ENCODE results near the gene ARFRP1. TPM values are rescaled to one million over a fixed set of nuclear protein-coding genes. Genes with fewer than 3 reads are reported as not detected.

The ARFRP1 gene
- total and polyA plus RNA-seq, 2 of the 13 experiments (the other 11 are each of a cell fraction or from before 2014, with no cell fraction given) = 32.0 to 51.1 TPM

DNA sequence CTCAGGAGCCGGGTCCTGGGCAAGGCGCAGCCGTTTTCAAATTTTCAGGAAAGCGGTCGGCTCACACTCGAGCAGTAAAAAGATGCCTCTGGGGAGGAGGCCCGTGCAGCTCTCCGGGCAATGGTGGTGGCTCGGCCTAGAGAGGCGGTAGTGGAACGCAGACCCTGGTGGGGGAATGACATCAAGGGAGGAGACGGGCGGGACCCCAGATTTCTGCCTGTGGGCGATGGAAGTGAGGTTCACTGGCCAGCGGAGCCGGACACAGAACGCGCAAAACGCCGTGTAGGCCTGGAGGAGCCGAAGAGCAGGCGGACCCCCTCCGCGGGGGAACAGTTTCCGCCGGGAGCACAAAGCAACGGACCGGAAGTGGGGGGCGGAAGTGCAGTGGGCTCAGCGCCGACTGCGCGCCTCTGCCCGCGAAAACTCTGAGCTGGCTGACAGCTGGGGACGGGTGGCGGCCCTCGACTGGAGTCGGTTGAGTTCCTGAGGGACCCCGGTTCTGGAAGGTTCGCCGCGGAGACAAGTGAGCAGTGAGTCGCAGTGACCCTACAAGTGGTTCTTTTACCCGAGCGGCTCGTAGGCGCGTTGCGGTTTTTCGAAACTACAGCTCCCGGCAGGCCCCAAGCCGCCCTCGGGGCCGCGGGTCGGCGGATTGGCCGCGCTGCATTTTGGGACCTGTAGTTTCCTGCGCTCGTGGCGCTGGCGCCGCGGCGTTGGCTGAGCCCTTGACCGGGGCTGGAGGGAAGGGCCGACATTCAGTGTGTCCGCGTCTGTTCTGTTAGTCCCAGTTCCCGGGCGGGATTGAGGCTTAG lies 49.6 kb downstream of the ARFRP1 start, which contains the start of gene RTEL1 (continued):
- TF ChIP-seq ZNF678 (CRISPR knock-in tag; IDR thresholded peaks at IDR 0.05) (no peak; the same call in 1 of the 2 replicates), AKAP8 (CRISPR knock-in tag; IDR thresholded peaks at IDR 0.05) (peak; percentile 96), CBX1 (IDR thresholded peaks at IDR 0.05; ENCODE audit: low read depth) (peak; percentile 85), SAP130 (CRISPR knock-in tag; IDR thresholded peaks at IDR 0.05; ENCODE audit: low read depth) (peak; percentile 94), HMGA1 (CRISPR knock-in tag; conservative IDR thresholded peaks at IDR 0.05) (no peak), MATR3 (CRISPR knock-in tag; IDR thresholded peaks at IDR 0.05) (no peak), FOXA1 (IDR thresholded peaks at IDR 0.05) (no peak), FOXA1 (CRISPR knock-in tag; IDR thresholded peaks at IDR 0.05) (peak; percentile 66), ZNF563 (CRISPR knock-in tag; IDR thresholded peaks at IDR 0.05) (peak; percentile 72), RAD21 (CRISPR knock-in tag; IDR thresholded peaks at IDR 0.05) (peak; percentile 79), MTF2 (CRISPR knock-in tag; IDR thresholded peaks at IDR 0.05; ENCODE audit: borderline replicate concordance) (peak; percentile 97), PTBP1 (IDR thresholded peaks at IDR 0.05; ENCODE audit: low read depth, low read length, poor library complexity, severe bottlenecking) (no peak), SMAD1 (CRISPR knock-in tag; IDR thresholded peaks at IDR 0.05; ENCODE audit: borderline replicate concordance, low read depth) (peak; percentile 74; the same call in 1 of the 2 replicates), ZSCAN22 (CRISPR knock-in tag; IDR thresholded peaks at IDR 0.05) (no peak), REPIN1 (CRISPR knock-in tag; IDR thresholded peaks at IDR 0.05; ENCODE audit: borderline replicate concordance, low read depth) (peak; percentile 98), SMYD3 (CRISPR knock-in tag; IDR thresholded peaks at IDR 0.05) (no peak), ZSCAN20 (CRISPR knock-in tag; IDR thresholded peaks at IDR 0.05; ENCODE audit: borderline replicate concordance) (0 out of 2 replicates have a peak, but pooled peaks have one; percentile 65), CAMTA2 (CRISPR knock-in tag; IDR thresholded peaks at IDR 0.05; ENCODE audit: borderline replicate concordance) (peak; percentile 25; the same call in 1 of the 2 replicates), PPARG (CRISPR knock-in tag; conservative IDR thresholded peaks at IDR 0.05) (0 out of 2 replicates have a peak, but pooled peaks have one; percentile 20), CREB1 (IDR thresholded peaks at IDR 0.05) (peak; percentile 62), CREB1 (CRISPR knock-in tag; IDR thresholded peaks at IDR 0.05) (no peak), WIZ (CRISPR knock-in tag; IDR thresholded peaks at IDR 0.05) (no peak; the same call in none of the 2 replicates), RFX1 (IDR thresholded peaks at IDR 0.05) (no peak)
- TF ChIP-seq, protein P1, sequence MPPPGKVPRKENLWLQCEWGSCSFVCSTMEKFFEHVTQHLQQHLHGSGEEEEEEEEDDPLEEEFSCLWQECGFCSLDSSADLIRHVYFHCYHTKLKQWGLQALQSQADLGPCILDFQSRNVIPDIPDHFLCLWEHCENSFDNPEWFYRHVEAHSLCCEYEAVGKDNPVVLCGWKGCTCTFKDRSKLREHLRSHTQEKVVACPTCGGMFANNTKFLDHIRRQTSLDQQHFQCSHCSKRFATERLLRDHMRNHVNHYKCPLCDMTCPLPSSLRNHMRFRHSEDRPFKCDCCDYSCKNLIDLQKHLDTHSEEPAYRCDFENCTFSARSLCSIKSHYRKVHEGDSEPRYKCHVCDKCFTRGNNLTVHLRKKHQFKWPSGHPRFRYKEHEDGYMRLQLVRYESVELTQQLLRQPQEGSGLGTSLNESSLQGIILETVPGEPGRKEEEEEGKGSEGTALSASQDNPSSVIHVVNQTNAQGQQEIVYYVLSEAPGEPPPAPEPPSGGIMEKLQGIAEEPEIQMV (CRISPR knock-in tag; IDR thresholded peaks at IDR 0.05; ENCODE audit: low read depth) = peak; percentile 63
- TF ChIP-seq, protein P2, sequence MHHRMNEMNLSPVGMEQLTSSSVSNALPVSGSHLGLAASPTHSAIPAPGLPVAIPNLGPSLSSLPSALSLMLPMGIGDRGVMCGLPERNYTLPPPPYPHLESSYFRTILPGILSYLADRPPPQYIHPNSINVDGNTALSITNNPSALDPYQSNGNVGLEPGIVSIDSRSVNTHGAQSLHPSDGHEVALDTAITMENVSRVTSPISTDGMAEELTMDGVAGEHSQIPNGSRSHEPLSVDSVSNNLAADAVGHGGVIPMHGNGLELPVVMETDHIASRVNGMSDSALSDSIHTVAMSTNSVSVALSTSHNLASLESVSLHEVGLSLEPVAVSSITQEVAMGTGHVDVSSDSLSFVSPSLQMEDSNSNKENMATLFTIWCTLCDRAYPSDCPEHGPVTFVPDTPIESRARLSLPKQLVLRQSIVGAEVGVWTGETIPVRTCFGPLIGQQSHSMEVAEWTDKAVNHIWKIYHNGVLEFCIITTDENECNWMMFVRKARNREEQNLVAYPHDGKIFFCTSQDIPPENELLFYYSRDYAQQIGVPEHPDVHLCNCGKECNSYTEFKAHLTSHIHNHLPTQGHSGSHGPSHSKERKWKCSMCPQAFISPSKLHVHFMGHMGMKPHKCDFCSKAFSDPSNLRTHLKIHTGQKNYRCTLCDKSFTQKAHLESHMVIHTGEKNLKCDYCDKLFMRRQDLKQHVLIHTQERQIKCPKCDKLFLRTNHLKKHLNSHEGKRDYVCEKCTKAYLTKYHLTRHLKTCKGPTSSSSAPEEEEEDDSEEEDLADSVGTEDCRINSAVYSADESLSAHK (CRISPR knock-in tag; IDR thresholded peaks at IDR 0.05; ENCODE audit: borderline replicate concordance) = peak; percentile 88
- TF ChIP-seq, protein P3, sequence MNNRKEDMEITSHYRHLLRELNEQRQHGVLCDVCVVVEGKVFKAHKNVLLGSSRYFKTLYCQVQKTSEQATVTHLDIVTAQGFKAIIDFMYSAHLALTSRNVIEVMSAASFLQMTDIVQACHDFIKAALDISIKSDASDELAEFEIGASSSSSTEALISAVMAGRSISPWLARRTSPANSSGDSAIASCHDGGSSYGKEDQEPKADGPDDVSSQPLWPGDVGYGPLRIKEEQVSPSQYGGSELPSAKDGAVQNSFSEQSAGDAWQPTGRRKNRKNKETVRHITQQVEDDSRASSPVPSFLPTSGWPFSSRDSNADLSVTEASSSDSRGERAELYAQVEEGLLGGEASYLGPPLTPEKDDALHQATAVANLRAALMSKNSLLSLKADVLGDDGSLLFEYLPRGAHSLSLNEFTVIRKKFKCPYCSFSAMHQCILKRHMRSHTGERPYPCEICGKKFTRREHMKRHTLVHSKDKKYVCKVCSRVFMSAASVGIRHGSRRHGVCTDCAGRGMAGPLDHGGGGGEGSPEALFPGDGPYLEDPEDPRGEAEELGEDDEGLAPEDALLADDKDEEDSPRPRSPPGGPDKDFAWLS (CRISPR knock-in tag; IDR thresholded peaks at IDR 0.05; ENCODE audit: borderline replicate concordance) = peak; percentile 86; the same call in 1 of the 2 replicates
